Upper lobe of left lung (tissue), 6 donors: ENCODE data around the gene SLC38A11. TPM values are rescaled to one million over a fixed set of nuclear protein-coding genes. Genes with fewer than 3 reads are reported as not detected.

Experiments
- ATAC-seq, 2 donors: fragments of 200-7000 bp; cut with Tn5 transposase; one replicate each; pipeline ENCODE4 v1.9.1; 2022; ENCODE audit warnings: mild to moderate bottlenecking in 2 of 2, moderate library complexity in 2 of 2; ENCODE audit not compliant: low FRiP score in 2 of 2
- DNase-seq, 2 donors: peaks; one replicate each; pipeline ENCODE4 v3.0.0-alpha.2; 2019 to 2020
- H3K27ac ChIP-seq, 4 donors: fragments of 200-600 bp; sonication (generic); one replicate each; pipeline ENCODE4 v1.5.1; 2016 to 2019
- H3K27me3 ChIP-seq, 4 donors: fragments of 200-600 bp; sonication (generic); one replicate each; pipeline ENCODE4 v1.5.1; 2017 to 2019
- H3K36me3 ChIP-seq, 4 donors: fragments of 200-600 bp; sonication (generic); one replicate each; pipeline ENCODE4 v1.5.1; 2016 to 2019
- H3K4me1 ChIP-seq, 4 donors: fragments of 200-600 bp; sonication (generic); one replicate each; pipeline ENCODE4 v1.5.1; 2018 to 2019
- H3K4me3 ChIP-seq, 4 donors: fragments of 200-600 bp; sonication (generic); one replicate each; pipeline ENCODE4 v1.5.1; 2017 to 2019; ENCODE audit warnings: mild to moderate bottlenecking in 2 of 4, moderate library complexity in 1 of 4
- H3K9me3 ChIP-seq, 4 donors: fragments of 200-600 bp; sonication (generic); one replicate each; pipeline ENCODE4 v1.5.1; 2018 to 2019
- EP300 ChIP-seq, 4 donors: sonication (generic); formaldehyde crosslinking; IDR thresholded peaks; one replicate each; pipeline ENCODE4 v1.5.1; 2017; ENCODE audit warnings: antibody characterized with exemption in 4 of 4, control low read depth in 2 of 4
- POLR2A ChIP-seq, 4 donors: fragments of 450-650 bp; IDR thresholded peaks; one replicate each; pipeline ENCODE4 v1.5.1; 2016 to 2017; ENCODE audit warnings: antibody characterized with exemption in 4 of 4, mild to moderate bottlenecking in 2 of 4
- POLR2AphosphoS5 ChIP-seq, 2 donors: sonication (generic); formaldehyde crosslinking; IDR thresholded peaks; one replicate each; pipeline ENCODE4 v1.5.1; 2017; ENCODE audit warnings: antibody characterized with exemption in 2 of 2
- WGBS, 2 donors: methylation state at CpG; one replicate each; pipeline ENCODE4 v1.1.5; 2017 to 2018; 5-methylcytosine and 5-hydroxymethylcytosine counted together
- total RNA-seq, 6 donors: library from RNA; depleted of rRNA in 4 of 6; stranded (reverse); fragments of >200 nt in 4 of 6; gene quantifications; one replicate each; pipeline versions ENCODE4 v1.1.0 to v1.2.1, GENCODE V29; 2016 to 2021
- TF ChIP-seq, protein P1 (sequence below), 6 experiments: fragments of 450-650 bp in 4 of 6; fragments of 200-600 bp in 2 of 6; sonication (generic) in 2 of 6; IDR thresholded peaks; one replicate each; pipeline ENCODE4 v1.5.1; 2016 to 2019; ENCODE audit warnings: antibody characterized with exemption in 6 of 6
- donor health status: DM: no; HTN: no; CAD: no; lungs with moderate emphysema.
- donor health status: DM: no; HTN: yes; CAD: no; lungs with severe emphysema.

Gene SLC38A11
- total RNA-seq, 6 donors from 2014 or later: 0.17 to 0.40 (median 0.30) TPM; not detected in 2

DNA sequence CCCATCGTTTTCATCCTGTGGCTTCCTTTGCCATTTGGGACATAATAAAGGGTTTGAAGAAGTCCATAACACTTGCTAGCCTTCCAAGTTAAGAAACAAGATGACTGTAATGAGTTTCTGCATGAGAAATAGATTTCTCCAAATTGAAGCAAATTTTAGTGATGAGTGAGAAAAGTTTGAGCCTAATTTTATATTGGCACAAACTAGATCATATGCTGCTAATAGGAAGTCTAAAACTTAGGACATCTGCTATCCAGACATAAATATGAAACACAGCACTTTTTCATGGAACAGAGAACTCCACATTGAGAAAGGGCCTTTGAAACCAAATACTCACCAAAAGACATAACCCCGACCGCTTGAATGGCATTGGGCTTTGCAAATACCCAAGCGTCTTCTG is 39.8 kb downstream of the SLC38A11 start:
- peaks cover 17 to 28% (median 24%) of the 10 kb centered on the region in 4 donors for H3K4me1 ChIP-seq
- ATAC-seq: no peak

DNA sequence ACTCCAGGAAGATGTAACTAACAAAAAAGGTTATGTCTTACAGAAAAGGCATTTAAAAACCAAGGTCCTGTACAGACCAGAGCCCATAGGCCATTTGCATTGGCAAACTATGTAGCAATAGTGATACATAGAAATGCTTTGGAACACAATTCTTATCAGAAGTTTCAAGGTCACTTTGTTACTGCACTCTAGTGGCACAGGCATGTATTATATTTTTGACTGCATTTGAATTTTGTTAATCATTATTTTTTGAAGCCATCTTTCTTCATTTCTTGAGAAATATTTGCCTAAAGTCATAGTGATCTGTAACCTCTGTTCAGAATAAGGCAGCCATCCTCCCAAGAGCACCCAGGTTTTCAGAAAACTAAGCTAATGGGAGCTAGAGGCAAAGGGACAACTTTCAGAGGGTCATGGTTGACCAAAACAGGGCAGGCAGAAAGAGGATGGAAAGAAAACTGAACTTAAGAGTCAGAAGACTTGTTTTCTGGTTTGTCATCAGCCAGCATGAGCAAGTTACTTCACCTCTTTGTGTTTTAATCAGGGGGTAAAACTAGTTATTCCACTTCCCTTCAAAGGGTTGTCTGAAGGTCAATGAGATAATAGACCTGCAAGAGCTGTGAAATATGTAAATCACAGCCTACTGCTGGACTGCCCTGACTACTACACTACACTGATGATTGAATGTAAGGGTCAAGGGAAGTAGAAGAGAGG is 41.5 kb downstream of the SLC38A11 start:
- H3K4me3 ChIP-seq: no peak overlapping the region
- no peaks in the 10 kb centered on the region for H3K36me3 ChIP-seq
- no peak for DNase-seq
- no peaks in the 10 kb centered on the region for H3K9me3 ChIP-seq
- peak; percentile 76 to 80 for ATAC-seq
- TF ChIP-seq, protein P1, sequence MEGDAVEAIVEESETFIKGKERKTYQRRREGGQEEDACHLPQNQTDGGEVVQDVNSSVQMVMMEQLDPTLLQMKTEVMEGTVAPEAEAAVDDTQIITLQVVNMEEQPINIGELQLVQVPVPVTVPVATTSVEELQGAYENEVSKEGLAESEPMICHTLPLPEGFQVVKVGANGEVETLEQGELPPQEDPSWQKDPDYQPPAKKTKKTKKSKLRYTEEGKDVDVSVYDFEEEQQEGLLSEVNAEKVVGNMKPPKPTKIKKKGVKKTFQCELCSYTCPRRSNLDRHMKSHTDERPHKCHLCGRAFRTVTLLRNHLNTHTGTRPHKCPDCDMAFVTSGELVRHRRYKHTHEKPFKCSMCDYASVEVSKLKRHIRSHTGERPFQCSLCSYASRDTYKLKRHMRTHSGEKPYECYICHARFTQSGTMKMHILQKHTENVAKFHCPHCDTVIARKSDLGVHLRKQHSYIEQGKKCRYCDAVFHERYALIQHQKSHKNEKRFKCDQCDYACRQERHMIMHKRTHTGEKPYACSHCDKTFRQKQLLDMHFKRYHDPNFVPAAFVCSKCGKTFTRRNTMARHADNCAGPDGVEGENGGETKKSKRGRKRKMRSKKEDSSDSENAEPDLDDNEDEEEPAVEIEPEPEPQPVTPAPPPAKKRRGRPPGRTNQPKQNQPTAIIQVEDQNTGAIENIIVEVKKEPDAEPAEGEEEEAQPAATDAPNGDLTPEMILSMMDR (IDR thresholded peaks at IDR 0.05): peak in 5 of 6 experiments; percentile 23 to 64 (median 53)
- no peak for TF ChIP-seq EP300 (IDR thresholded peaks at IDR 0.05)
- peaks cover 25 to 37% (median 31%) of the 10 kb centered on the region in 4 donors for H3K4me1 ChIP-seq
- no peaks in the 10 kb centered on the region for H3K27me3 ChIP-seq
- peak overlapping the region in 3 of 4 donors; percentile 18 to 32 (median 32) for H3K27ac ChIP-seq

More for the DNA sequence above, 39.8 kb downstream of the SLC38A11 start:
- H3K27me3 ChIP-seq: no peaks in the 10 kb centered on the region
- no peak for DNase-seq
- H3K36me3 ChIP-seq: no peaks in the 10 kb centered on the region
- TF ChIP-seq POLR2A (IDR thresholded peaks at IDR 0.05): no peak
- no peak for TF ChIP-seq POLR2AphosphoS5 (IDR thresholded peaks at IDR 0.05)
- no peak for TF ChIP-seq EP300 (IDR thresholded peaks at IDR 0.05)
- TF ChIP-seq, protein P1 (IDR thresholded peaks at IDR 0.05): no peak
- no peak overlapping the region for H3K4me3 ChIP-seq
- 88 to 90% methylated on average over 4 of the region's 4 CpGs for WGBS, 2 donors
- H3K9me3 ChIP-seq: no peaks in the 10 kb centered on the region
- no peak overlapping the region for H3K27ac ChIP-seq

DNA sequence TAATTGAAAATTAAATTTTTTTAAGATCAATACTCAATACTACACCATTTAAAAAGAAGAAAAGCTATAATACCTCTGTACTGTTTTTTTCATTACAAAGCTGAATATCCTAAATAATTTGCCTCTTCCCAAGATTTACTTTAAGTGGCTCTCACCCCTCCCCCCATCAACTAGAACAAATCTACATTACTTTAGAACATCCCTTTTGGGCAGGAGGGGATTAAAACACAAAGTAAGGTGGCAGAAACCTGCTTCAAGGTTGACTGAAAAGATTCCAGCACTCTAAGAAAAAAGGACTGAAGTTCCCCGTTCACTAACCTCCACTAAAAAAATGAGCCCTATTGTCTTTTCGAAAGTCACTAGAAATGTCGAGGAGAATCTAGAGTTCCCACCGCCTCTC is 42.3 kb downstream of the SLC38A11 start:
- Histone ChIP-seq H3K4me1 (peaks cover 25 to 37% (median 31%) of the 10 kb centered on the region in 4 donors), H3K27me3 (no peaks in the 10 kb centered on the region), H3K27ac (peak overlapping the region in 3 of 4 donors; percentile 18 to 32 (median 31)), H3K9me3 (no peaks in the 10 kb centered on the region), H3K36me3 (no peaks in the 10 kb centered on the region), H3K4me3 (no peak overlapping the region)
- TF ChIP-seq, protein P1 (IDR thresholded peaks at IDR 0.05): no peak
- TF ChIP-seq POLR2AphosphoS5 (IDR thresholded peaks at IDR 0.05) (no peak), EP300 (IDR thresholded peaks at IDR 0.05) (no peak), POLR2A (IDR thresholded peaks at IDR 0.05) (no peak)
- 70 to 76% methylated on average over 4 of the region's 4 CpGs for WGBS, 2 donors
- DNase-seq (no peak), ATAC-seq (no peak)

DNA sequence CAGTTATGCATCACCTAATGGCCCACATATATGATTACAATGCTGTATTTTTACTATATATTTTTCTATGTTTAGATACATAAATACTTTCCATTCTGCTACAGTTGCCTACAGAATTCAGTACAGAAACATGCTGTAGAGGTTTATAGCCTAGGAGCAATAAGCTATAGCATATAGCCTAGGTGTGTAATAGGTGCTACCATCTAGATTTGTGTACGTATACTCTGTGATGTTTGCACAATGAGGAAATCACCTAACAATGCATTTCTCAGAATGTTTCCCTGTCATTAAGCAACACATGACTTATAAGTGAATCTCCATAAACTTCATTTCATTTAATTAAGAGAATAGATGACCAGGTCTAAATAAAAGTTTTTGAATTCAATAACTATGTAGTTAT is 43.5 kb downstream of the SLC38A11 start:
- H3K27me3 ChIP-seq: no peaks in the 10 kb centered on the region
- no peak for TF ChIP-seq EP300 (IDR thresholded peaks at IDR 0.05)
- TF ChIP-seq, protein P1 (IDR thresholded peaks at IDR 0.05): no peak
- no peak for TF ChIP-seq POLR2AphosphoS5 (IDR thresholded peaks at IDR 0.05)
- TF ChIP-seq POLR2A (IDR thresholded peaks at IDR 0.05): no peak
- no peaks in the 10 kb centered on the region for H3K9me3 ChIP-seq
- DNase-seq: no peak
- no peak overlapping the region for H3K4me3 ChIP-seq
- peaks cover 25 to 37% (median 31%) of the 10 kb centered on the region in 4 donors for H3K4me1 ChIP-seq
- peak overlapping the region in 1 of 4 donors; percentile 29 for H3K27ac ChIP-seq
- ATAC-seq: no peak
- H3K36me3 ChIP-seq: no peaks in the 10 kb centered on the region
- WGBS, 2 donors: 28 to 43% methylated on average over 1 of the region's 1 CpG
